Heart right ventricle (tissue), 16 donors: ENCODE results near the gene PCDHA1. TPM values are rescaled to one million over a fixed set of nuclear protein-coding genes. Genes with fewer than 3 reads are reported as not detected.
"Not testable (repeated sequence)": the region's sequence is repeated elsewhere in the genome, so short reads cannot be mapped to it uniquely, and the experiment has no call there.

Experiments used
- ATAC-seq, 8 donors: fragments of 200-7000 bp; cut with Tn5 transposase; one replicate each; pipeline ENCODE4 v1.9.1; 2020; ENCODE audit warnings: mild to moderate bottlenecking in 8 of 8, moderate library complexity in 8 of 8, moderate number of reproducible peaks in 1 of 8
- DNase-seq, 2 donors: peaks; one replicate each; pipeline ENCODE4 v3.0.0-alpha.2; 2020
- H3K27ac ChIP-seq, 10 donors: fragments of 200-600 bp; sonication (generic) in 2 of 10; one replicate each; pipeline versions ENCODE4 v1.5.0 to v1.8.0; 2020 to 2022; ENCODE audit warnings: mild to moderate bottlenecking in 3 of 10
- H3K27me3 ChIP-seq, 7 donors: fragments of 200-600 bp; one replicate each; pipeline ENCODE4 v1.8.0; 2021 to 2022; ENCODE audit warnings: mild to moderate bottlenecking in 2 of 7
- H3K36me3 ChIP-seq, 9 donors: fragments of 200-600 bp; sonication (generic) in 1 of 9; one replicate each; pipeline versions ENCODE4 v1.5.0 to v1.8.0; 2020 to 2022; ENCODE audit warnings: mild to moderate bottlenecking in 2 of 9
- H3K4me1 ChIP-seq, 9 donors: fragments of 200-600 bp; sonication (generic) in 1 of 9; one replicate each; pipeline versions ENCODE4 v1.5.0 to v1.8.0; 2020 to 2022; ENCODE audit warnings: mild to moderate bottlenecking in 4 of 9
- H3K4me3 ChIP-seq, 10 donors: fragments of 200-600 bp; sonication (generic) in 2 of 10; one replicate each; pipeline versions ENCODE4 v1.5.0 to v1.8.0; 2020 to 2022; ENCODE audit warnings: mild to moderate bottlenecking in 7 of 10, moderate library complexity in 2 of 10
- H3K9me3 ChIP-seq, 11 donors: fragments of 200-600 bp in 10 of 11; sonication (generic) in 2 of 11; one replicate each; pipeline versions ENCODE4 v1.5.0 to v1.8.0; 2013 to 2022; ENCODE audit warnings: mild to moderate bottlenecking in 2 of 11, control low read depth in 1 of 11, moderate library complexity in 1 of 11
- CTCF ChIP-seq, 9 donors: fragments of 200-600 bp; sonication (generic) in 2 of 9; IDR thresholded peaks; one replicate each; pipeline versions ENCODE4 v1.5.0 to v1.8.0; 2021 to 2022; ENCODE audit warnings: antibody characterized with exemption in 9 of 9, mild to moderate bottlenecking in 5 of 9, moderate library complexity in 1 of 9
- WGBS, 2 donors: extraction: QIAGEN DNeasy Blood & Tissue Kit; methylation state at CpG; one replicate each; pipeline ENCODE4 v1.1.7; 2013; ENCODE audit warnings: inconsistent platforms in 1 of 2; 5-methylcytosine and 5-hydroxymethylcytosine counted together
- intact Hi-C, 10 donors: fragments of 100-400 bp; cut with DNase I; formaldehyde crosslinking; loops; one replicate each; pipeline versions ENCODE4 v1.11.1 to v1.14.2; 2022
- polyA plus RNA-seq, 2 donors: library from polyadenylated mRNA; stranded (reverse); fragments of 200-250 nt; gene quantifications; one replicate each; pipeline ENCODE4 v1.2.3, GENCODE V29; 2013
- total RNA-seq, 10 donors: library from RNA; stranded (reverse); fragmentation: NEBNext Ultra II Directional in 3 of 10; extraction: Animal tissue kit (Norgen Biotek cat#: 25700) in 3 of 10; gene quantifications; one replicate each; pipeline versions ENCODE4 v1.2.1 to v1.2.4, GENCODE V29; 2021 to 2023
- donor health status: Arrhythmogenic right ventricular cardiomyopathy.
- donor health status: ischemic (EF 13 %, LVEDD 7.1; RV severe dilation, severe dysfunction).
- donor health status: healthy with polysubstance abuse.
- donor health status: DM: no; HTN: yes; CAD: no.
- donor health status: DM: no; HTN: no; CAD: no.
- donor health status: ischemic (EF 25% LVEDD 6.9; RV normal size, moderate dysfunction).
- donor health status: ischemic (EF 25% LVEDD 5.7; RV mildly dilated, moderate dysfunction).
- donor health status: healthy.
- donor health status: DM: yes; HTN: yes; CAD: no.
- donor health status: Ischemic cardiomyopathy.
- donor health status: ischemic (EF 35%, LVEDD 5.7; RV mildly dilated, moderate dysfunction).
- donor health status: nonischemic (EF 11% LVEDD 7.7; RV severe dilation, severe dysfunction).
- donor health status: DM: yes; HTN: yes; CAD: no.
- donor health status: PGD.
- donor health status: ischemic (EF 29% LVEDD 5.4; RV normal size, mild dysfunction).
- donor health status: nonischemic (EF 23%, LVEDD 6.1; RV moderate dilation, normal function).

PCDHA1 gene
- total and polyA plus RNA-seq, 12 donors = 0.07 to 0.09 TPM; not detected in 10

- DNase-seq (no peak), ATAC-seq (no peak)
- H3K36me3 ChIP-seq = no peaks in the 10 kb centered on the region
- peaks cover 0 to 93% (median 60%) of the 10 kb centered on the region in 7 donors for H3K27me3 ChIP-seq
- H3K9me3 ChIP-seq = peaks cover 0 to 58% (median 7%) of the 10 kb centered on the region in 11 donors
- 30 to 39% methylated on average over 103 of the region's 103 CpGs for WGBS, 2 donors
- no peak for TF ChIP-seq CTCF (IDR thresholded peaks at IDR 0.05)
- H3K4me3 ChIP-seq = no peak overlapping the region
- intact Hi-C loops = loop anchor here in 1 of 10 donors (10.0 kb wide), 1 partner anchor 209 kb away; no protein-coding TSS in a partner anchor
- no peaks in the 10 kb centered on the region for H3K4me1 ChIP-seq
- no peak overlapping the region for H3K27ac ChIP-seq
These were observed 49.9 kb downstream of the PCDHA1 start for GRCh38 chr5:140835622-140836510.

DNA sequence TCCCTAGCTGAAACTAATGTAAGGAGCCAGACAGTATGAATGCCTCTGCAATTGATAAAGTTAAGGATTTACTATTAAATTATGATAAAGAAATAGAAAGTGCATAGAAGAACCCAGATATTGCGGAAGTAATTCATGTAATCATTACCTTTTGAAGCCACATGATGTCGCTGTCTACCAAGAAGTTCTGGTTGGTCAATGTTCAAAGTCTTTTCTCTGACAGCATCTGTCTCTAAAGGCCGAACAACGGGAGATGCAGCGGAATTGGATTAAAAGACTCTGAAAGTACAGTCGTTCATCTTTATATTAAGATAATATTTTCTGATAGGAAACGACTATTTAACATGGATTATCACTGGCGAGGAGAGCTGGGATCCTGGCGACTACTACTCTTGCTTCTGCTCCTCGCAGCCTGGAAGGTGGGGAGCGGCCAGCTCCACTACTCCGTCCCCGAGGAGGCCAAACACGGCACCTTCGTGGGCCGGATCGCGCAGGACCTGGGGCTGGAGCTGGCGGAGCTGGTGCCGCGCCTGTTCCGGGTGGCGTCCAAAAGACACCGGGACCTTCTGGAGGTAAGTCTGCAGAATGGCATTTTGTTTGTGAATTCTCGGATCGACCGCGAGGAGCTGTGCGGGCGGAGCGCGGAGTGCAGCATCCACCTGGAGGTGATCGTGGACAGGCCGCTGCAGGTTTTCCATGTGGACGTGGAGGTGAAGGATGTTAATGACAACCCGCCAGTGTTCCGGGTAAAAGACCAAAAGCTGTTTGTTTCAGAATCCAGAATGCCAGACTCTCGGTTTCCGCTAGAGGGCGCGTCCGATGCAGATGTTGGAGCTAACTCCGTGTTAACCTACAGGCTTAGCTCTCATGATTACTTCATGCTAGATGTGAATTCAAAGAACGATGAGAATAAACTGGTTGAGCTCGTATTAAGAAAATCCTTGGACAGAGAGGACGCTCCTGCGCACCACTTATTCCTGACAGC lies 55.3 kb downstream of the PCDHA1 start, which contains the start of gene PCDHA8:
Gene PCDHA8 (plus strand): TSS at position 210 of the 985 bp plus-strand sequence. CDS start 135 bp downstream, at position 345.
- no peak within 1 kb of the TSS for H3K4me3 ChIP-seq
- no peaks in the 10 kb centered on the region for H3K36me3 ChIP-seq
- no peak for ATAC-seq
- TF ChIP-seq CTCF (IDR thresholded peaks at IDR 0.05) = peak in 3 of 9 donors; percentile 3 to 20 (median 14)
- intact Hi-C loops = no loop called here
- 16 to 21% methylated on average over 42 to 47 of the region's 47 CpGs for WGBS, 2 donors
- H3K27me3 ChIP-seq = peaks cover 0 to 92% (median 36%) of the 10 kb centered on the region in 7 donors
- no peak for DNase-seq
- H3K4me1 ChIP-seq = no peaks in the 10 kb centered on the region
- H3K9me3 ChIP-seq = peaks cover 0 to 57% (median 8%) of the 10 kb centered on the region in 11 donors
- H3K27ac ChIP-seq = no peak within 1 kb of the TSS

DNA sequence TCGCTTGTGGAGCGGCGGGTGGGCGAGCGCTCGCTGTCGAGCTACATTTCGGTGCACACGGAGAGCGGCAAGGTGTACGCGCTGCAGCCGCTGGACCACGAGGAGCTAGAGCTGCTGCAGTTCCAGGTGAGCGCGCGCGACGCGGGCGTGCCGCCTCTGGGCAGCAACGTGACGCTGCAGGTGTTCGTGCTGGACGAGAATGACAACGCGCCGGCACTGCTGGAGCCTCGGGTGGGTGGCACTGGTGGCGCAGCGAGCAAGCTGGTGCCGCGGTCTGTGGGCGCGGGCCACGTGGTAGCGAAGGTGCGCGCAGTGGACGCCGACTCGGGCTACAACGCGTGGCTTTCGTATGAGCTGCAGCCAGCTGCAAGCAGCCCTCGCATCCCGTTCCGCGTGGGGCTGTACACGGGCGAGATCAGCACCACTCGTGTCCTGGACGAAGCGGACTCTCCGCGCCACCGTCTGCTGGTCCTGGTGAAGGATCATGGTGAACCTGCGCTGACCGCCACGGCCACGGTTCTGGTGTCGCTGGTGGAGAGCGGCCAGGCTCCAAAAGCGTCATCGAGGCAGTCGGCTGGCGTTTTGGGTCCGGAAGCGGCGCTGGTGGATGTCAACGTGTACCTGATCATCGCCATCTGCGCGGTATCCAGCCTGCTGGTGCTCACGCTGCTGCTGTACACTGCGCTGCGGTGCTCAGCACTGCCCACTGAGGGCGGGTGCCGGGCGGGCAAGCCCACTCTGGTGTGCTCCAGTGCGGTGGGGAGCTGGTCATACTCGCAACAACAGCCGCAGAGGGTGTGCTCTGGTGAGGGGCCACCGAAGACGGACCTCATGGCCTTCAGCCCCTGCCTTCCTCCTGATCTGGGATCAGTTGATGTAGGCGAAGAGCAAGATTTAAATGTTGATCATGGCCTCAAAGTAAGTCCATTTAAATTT lies 57.1 kb downstream of the PCDHA1 start:
- H3K4me3 ChIP-seq = no peak overlapping the region
- peaks cover 0 to 94% (median 44%) of the 10 kb centered on the region in 7 donors for H3K27me3 ChIP-seq
- no peaks in the 10 kb centered on the region for H3K36me3 ChIP-seq
- DNase-seq (no peak), ATAC-seq (no peak)
- WGBS, 2 donors = 33 to 43% methylated on average over 56 to 87 of the region's 87 CpGs
- intact Hi-C loops = no loop called here
- H3K9me3 ChIP-seq = peaks cover 0 to 56% (median 8%) of the 10 kb centered on the region in 11 donors
- H3K27ac ChIP-seq = no peak overlapping the region
- no peak for TF ChIP-seq CTCF (IDR thresholded peaks at IDR 0.05)
- no peaks in the 10 kb centered on the region for H3K4me1 ChIP-seq

- DNase-seq, ATAC-seq, intact Hi-C loops, H3K4me1 ChIP-seq, H3K4me3 ChIP-seq, H3K36me3 ChIP-seq, H3K27ac ChIP-seq: not testable (repeated sequence)
- H3K9me3 ChIP-seq = peaks cover 0 to 56% (median 5%) of the 10 kb centered on the region in 11 donors
- 12 to 14% methylated on average over 35 to 46 of the region's 48 CpGs for WGBS, 2 donors
- H3K27me3 ChIP-seq = peaks cover 0 to 87% (median 49%) of the 10 kb centered on the region in 7 donors
These were observed 62.5 kb downstream of the PCDHA1 start, which contains the start of gene PCDHA9 for GRCh38 chr5:140848139-140849102. TSS of gene PCDHA9 (plus strand) at chr5:140848382. CDS start at chr5:140848496, 114 bp downstream.

DNA sequence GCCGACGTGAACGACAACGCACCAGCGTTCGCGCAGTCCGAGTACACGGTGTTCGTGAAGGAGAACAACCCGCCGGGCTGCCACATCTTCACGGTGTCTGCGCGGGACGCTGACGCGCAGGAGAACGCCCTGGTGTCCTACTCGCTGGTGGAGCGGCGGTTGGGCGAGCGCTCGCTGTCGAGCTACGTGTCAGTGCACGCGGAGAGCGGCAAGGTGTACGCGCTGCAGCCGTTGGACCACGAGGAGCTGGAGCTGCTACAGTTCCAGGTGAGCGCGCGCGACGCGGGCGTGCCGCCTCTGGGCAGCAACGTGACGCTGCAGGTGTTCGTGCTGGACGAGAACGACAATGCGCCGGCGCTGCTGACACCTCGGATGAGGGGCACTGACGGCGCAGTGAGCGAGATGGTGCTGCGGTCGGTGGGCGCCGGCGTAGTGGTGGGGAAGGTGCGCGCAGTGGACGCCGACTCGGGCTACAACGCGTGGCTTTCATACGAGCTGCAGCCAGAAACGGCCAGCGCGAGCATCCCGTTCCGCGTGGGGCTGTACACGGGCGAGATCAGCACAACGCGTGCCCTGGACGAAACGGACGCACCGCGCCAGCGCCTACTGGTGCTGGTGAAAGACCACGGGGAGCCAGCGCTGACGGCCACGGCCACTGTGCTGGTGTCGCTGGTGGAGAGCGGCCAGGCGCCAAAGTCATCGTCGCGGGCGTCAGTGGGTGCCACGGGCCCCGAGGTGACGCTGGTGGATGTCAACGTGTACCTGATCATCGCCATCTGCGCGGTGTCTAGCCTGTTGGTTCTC lies 64.1 kb downstream of the PCDHA1 start:
- ATAC-seq, H3K4me1 ChIP-seq, H3K36me3 ChIP-seq, H3K4me3 ChIP-seq, H3K27ac ChIP-seq, DNase-seq, intact Hi-C loops: not testable (repeated sequence)
- Histone ChIP-seq H3K27me3 (peaks cover 0 to 89% (median 49%) of the 10 kb centered on the region in 7 donors), H3K9me3 (peaks cover 0 to 44% (median 5%) of the 10 kb centered on the region in 11 donors)
- WGBS, 2 donors = 33 to 39% methylated on average over 52 to 101 of the region's 101 CpGs
